GM23338 (cell line): Measurements from ENCODE around the gene SORBS1. TPM values are rescaled to one million over a fixed set of nuclear protein-coding genes. Genes with fewer than 3 reads are reported as not detected.

Source experiments
- CTCF ChIP-seq, 2 experiments: fragments of 200-600 bp in 1 of 2; sonication (generic) in 1 of 2; conservative IDR thresholded peaks; 2 replicates each; pipeline versions ENCODE4 v1.5.1 to v1.6.1; 2016 to 2017; ENCODE audit warnings: antibody characterized with exemption in 2 of 2, low read depth in 2 of 2, mild to moderate bottlenecking in 2 of 2, moderate library complexity in 1 of 2
- EZH2 ChIP-seq: fragments of 200-600 bp; sonication (generic); IDR thresholded peaks from one replicate; pipeline ENCODE4 v1.8.0; 2017; ENCODE audit warnings: antibody characterized with exemption, mild to moderate bottlenecking, low read depth; ENCODE audit not compliant: unreplicated experiment
- EZH2phosphoT487 ChIP-seq: fragments of 200-600 bp; sonication (generic); IDR thresholded peaks from one replicate; pipeline ENCODE4 v1.8.1; 2018; ENCODE audit warnings: antibody characterized with exemption; ENCODE audit not compliant: unreplicated experiment
- JUNB ChIP-seq: IDR thresholded peaks from one replicate; pipeline ENCODE4 v1.6.1; 2016; ENCODE audit warnings: antibody characterized with exemption; ENCODE audit not compliant: unreplicated experiment
- STAT1 ChIP-seq: IDR thresholded peaks from one replicate; pipeline ENCODE4 v1.6.1; 2016; ENCODE audit warnings: antibody characterized with exemption; ENCODE audit not compliant: unreplicated experiment
- ZNF331 ChIP-seq: fragments of 250-450 bp; sonication (Bioruptor Pico); IDR thresholded peaks from 2 replicates; pipeline ENCODE4 v1.5.0; 2020; ENCODE audit warnings: low read depth, mild to moderate bottlenecking, moderate library complexity
- ZNF462 ChIP-seq: fragments of 250-450 bp; sonication (Bioruptor Pico); IDR thresholded peaks from 2 replicates; pipeline ENCODE4 v1.5.0; 2020; ENCODE audit warnings: mild to moderate bottlenecking, moderate library complexity
- polyA plus RNA-seq: library from polyadenylated mRNA; unstranded; fragments of >200 nt; fragmentation: Nextera tagmentation; extraction: Ambion mirVana; gene quantifications from 2 replicates; pipeline ENCODE4 v1.2.1, GENCODE V29; 2016
- total RNA-seq: library from RNA; depleted of rRNA; stranded (reverse); fragments of >200 nt; shearing (Covaris generic); gene quantifications from 2 replicates; pipeline ENCODE4 v1.2.3, GENCODE V29; 2014
- TF ChIP-seq, protein P1 (sequence below): IDR thresholded peaks from 2 replicates; pipeline ENCODE4 v1.6.1; 2016; ENCODE audit warnings: antibody characterized with exemption

Gene SORBS1
- total and polyA plus RNA-seq, 2 experiments from 2014 or later = 47.7 to 51.5 TPM

DNA sequence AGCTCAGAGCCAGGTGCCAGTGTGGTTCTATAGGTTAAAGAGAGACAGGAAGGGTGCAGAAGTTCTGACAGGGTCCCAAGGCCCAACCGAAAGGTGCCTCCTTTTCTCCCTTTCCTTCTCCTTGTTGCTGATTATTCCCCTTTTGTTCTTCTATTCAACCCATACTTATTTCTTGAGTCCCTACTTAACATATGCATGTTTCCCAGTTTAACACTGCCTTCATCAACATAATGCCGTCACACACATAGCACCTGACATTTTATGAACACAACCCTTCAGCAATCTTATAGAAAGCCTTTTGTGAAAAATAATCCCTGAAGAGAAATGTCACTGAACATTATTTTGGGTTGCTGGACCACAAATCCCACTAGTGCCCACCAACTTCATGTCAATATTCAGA lies 39.1 kb downstream of the SORBS1 start (continued):
- TF ChIP-seq ZNF462 = no peak
- TF ChIP-seq STAT1 = no peak
- TF ChIP-seq, protein P1, sequence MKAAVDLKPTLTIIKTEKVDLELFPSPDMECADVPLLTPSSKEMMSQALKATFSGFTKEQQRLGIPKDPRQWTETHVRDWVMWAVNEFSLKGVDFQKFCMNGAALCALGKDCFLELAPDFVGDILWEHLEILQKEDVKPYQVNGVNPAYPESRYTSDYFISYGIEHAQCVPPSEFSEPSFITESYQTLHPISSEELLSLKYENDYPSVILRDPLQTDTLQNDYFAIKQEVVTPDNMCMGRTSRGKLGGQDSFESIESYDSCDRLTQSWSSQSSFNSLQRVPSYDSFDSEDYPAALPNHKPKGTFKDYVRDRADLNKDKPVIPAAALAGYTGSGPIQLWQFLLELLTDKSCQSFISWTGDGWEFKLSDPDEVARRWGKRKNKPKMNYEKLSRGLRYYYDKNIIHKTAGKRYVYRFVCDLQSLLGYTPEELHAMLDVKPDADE = no peak
- TF ChIP-seq EZH2phosphoT487 = no peak
- no peak for TF ChIP-seq CTCF (conservative IDR thresholded peaks at IDR 0.05; ENCODE audit: low read depth in 2 of 2)
- no peak for TF ChIP-seq JUNB
- no peak for TF ChIP-seq ZNF331 (CRISPR knock-in tag)
- no peak for TF ChIP-seq EZH2
